Gastroesophageal sphincter (tissue), 4 donors: ENCODE results near the gene ERG. TPM values are rescaled to one million over a fixed set of nuclear protein-coding genes. Genes with fewer than 3 reads are reported as not detected.

ENCODE experiments used
- ATAC-seq: fragments of 150-250 bp; one replicate; pipeline ENCODE4 v1.9.1; 2016; ENCODE audit warnings: mild to moderate bottlenecking, moderate library complexity
- H3K27ac ChIP-seq, 4 donors: fragments of 200-600 bp; sonication (generic) in 3 of 4; 1 replicate in 3 of 4; 2 replicates in 1 of 4; pipeline ENCODE4 v1.5.1; 2016 to 2019
- H3K27me3 ChIP-seq: fragments of 200-600 bp; sonication (generic); one replicate; pipeline ENCODE4 v1.5.1; 2019
- H3K36me3 ChIP-seq, 2 donors: fragments of 200-600 bp; sonication (generic); one replicate each; pipeline ENCODE4 v1.5.1; 2019; ENCODE audit warnings: control low read depth in 1 of 2
- H3K4me1 ChIP-seq, 3 donors: fragments of 200-600 bp; sonication (generic); 1 replicate in 2 of 3; 2 replicates in 1 of 3; pipeline ENCODE4 v1.5.1; 2016 to 2019; ENCODE audit warnings: control low read depth in 2 of 3
- H3K4me3 ChIP-seq, 2 donors: fragments of 200-600 bp; sonication (generic); one replicate each; pipeline ENCODE4 v1.5.1; 2019; ENCODE audit warnings: mild to moderate bottlenecking in 1 of 2, moderate library complexity in 1 of 2
- H3K9me3 ChIP-seq, 3 donors: fragments of 200-600 bp; sonication (generic); one replicate each; pipeline ENCODE4 v1.5.1; 2017 to 2019; ENCODE audit warnings: control low read depth in 2 of 3
- CTCF ChIP-seq, 4 experiments: fragments of 200-600 bp in 2 of 4; fragments of 450-650 bp in 2 of 4; sonication (generic) in 1 of 4; IDR thresholded peaks; one replicate each; pipeline ENCODE4 v1.5.1; 2017 to 2019; ENCODE audit warnings: antibody characterized with exemption in 4 of 4, mild to moderate bottlenecking in 2 of 4, moderate library complexity in 2 of 4
- EP300 ChIP-seq: sonication (generic); formaldehyde crosslinking; IDR thresholded peaks from one replicate; pipeline ENCODE4 v1.6.1; 2017; ENCODE audit warnings: antibody characterized with exemption, mild to moderate bottlenecking
- POLR2A ChIP-seq, 2 donors: fragments of 450-650 bp; IDR thresholded peaks; one replicate each; pipeline ENCODE4 v1.6.1; 2017; ENCODE audit warnings: antibody characterized with exemption in 2 of 2, mild to moderate bottlenecking in 2 of 2, moderate library complexity in 1 of 2
- POLR2AphosphoS5 ChIP-seq: sonication (generic); formaldehyde crosslinking; IDR thresholded peaks from one replicate; pipeline ENCODE4 v1.6.1; 2017; ENCODE audit warnings: antibody characterized with exemption
- whole genome bisulfite sequencing, 2 donors: methylation state at CpG; one replicate each; pipeline ENCODE4 v1.1.5; 2018; ENCODE audit warnings: low coverage in 1 of 2; 5-methylcytosine and 5-hydroxymethylcytosine counted together
- total RNA-seq, 4 donors: library from RNA; depleted of rRNA; stranded (reverse); fragments of >200 nt; gene quantifications; one replicate each; pipeline ENCODE4 v1.1.0, GENCODE V29; 2016

Gene ERG
- total RNA-seq, 4 donors from 2014 or later = 3.3 to 12.4 (median 10.9) TPM

GRCh38 chr21:38467911-38468310 is 30.4 kb downstream of the ERG start:
- no peak for ATAC-seq
- no peak overlapping the region for H3K27ac ChIP-seq
- no peaks in the 10 kb centered on the region for H3K4me1 ChIP-seq
- H3K27me3 ChIP-seq = peaks cover 11% of the 10 kb centered on the region
- 53 to 100% methylated on average over 1 to 3 of the region's 4 CpGs for WGBS, 2 donors
- no peak overlapping the region for H3K4me3 ChIP-seq
- H3K9me3 ChIP-seq = no peaks in the 10 kb centered on the region
- no peaks in the 10 kb centered on the region for H3K36me3 ChIP-seq
- no peak for TF ChIP-seq POLR2AphosphoS5
- no peak for TF ChIP-seq POLR2A (IDR thresholded peaks at IDR 0.05)
- no peak for TF ChIP-seq EP300
- TF ChIP-seq CTCF (IDR thresholded peaks at IDR 0.05) = no peak

GRCh38 chr21:38467374-38467773 is 30.9 kb downstream of the ERG start:
- no peak for ATAC-seq
- H3K4me3 ChIP-seq = no peak overlapping the region
- H3K27ac ChIP-seq = no peak overlapping the region
- H3K36me3 ChIP-seq = no peaks in the 10 kb centered on the region
- TF ChIP-seq POLR2AphosphoS5 (no peak), POLR2A (IDR thresholded peaks at IDR 0.05) (no peak), EP300 (no peak), CTCF (IDR thresholded peaks at IDR 0.05) (no peak)
- H3K9me3 ChIP-seq = no peaks in the 10 kb centered on the region
- H3K4me1 ChIP-seq = no peaks in the 10 kb centered on the region
- H3K27me3 ChIP-seq = peaks cover 7% of the 10 kb centered on the region
- WGBS, 2 donors = 76 to 82% methylated on average over 4 of the region's 4 CpGs

GRCh38 chr21:38460171-38460742 is 38.0 kb downstream of the ERG start:
- peak overlapping the region in 2 of 4 donors; percentile 11 to 64 for H3K27ac ChIP-seq
- no peaks in the 10 kb centered on the region for H3K36me3 ChIP-seq
- H3K4me1 ChIP-seq = no peaks in the 10 kb centered on the region
- ATAC-seq = no peak
- TF ChIP-seq EP300 (no peak), CTCF (IDR thresholded peaks at IDR 0.05) (no peak)
- 38 to 49% methylated on average over 4 to 5 of the region's 6 CpGs for WGBS, 2 donors
- no peak overlapping the region for H3K4me3 ChIP-seq
- H3K9me3 ChIP-seq = no peaks in the 10 kb centered on the region
- peaks cover 15% of the 10 kb centered on the region for H3K27me3 ChIP-seq

GRCh38 chr21:38459490-38459889 is 38.8 kb downstream of the ERG start:
- Histone ChIP-seq H3K27ac (no peak overlapping the region), H3K4me3 (no peak overlapping the region), H3K4me1 (no peaks in the 10 kb centered on the region), H3K27me3 (peaks cover 11% of the 10 kb centered on the region), H3K9me3 (no peaks in the 10 kb centered on the region), H3K36me3 (no peaks in the 10 kb centered on the region)
- no peak for TF ChIP-seq CTCF (IDR thresholded peaks at IDR 0.05)
- TF ChIP-seq POLR2A (IDR thresholded peaks at IDR 0.05) = no peak
- TF ChIP-seq POLR2AphosphoS5 = no peak
- TF ChIP-seq EP300 = no peak
- WGBS, 2 donors = 100% methylated on average over 1 of the region's 1 CpG
- no peak for ATAC-seq

- WGBS, 2 donors = 41% methylated on average over 2 of the region's 4 CpGs; no CpG with 5 or more reads in 1 of the 2 donors
- ATAC-seq = no peak
- Histone ChIP-seq H3K4me1 (no peaks in the 10 kb centered on the region), H3K27me3 (peaks cover 10% of the 10 kb centered on the region), H3K36me3 (no peaks in the 10 kb centered on the region), H3K4me3 (no peak overlapping the region), H3K27ac (no peak overlapping the region), H3K9me3 (no peaks in the 10 kb centered on the region)
- TF ChIP-seq POLR2A (IDR thresholded peaks at IDR 0.05) (no peak), CTCF (IDR thresholded peaks at IDR 0.05) (no peak), POLR2AphosphoS5 (no peak), EP300 (no peak)
These were observed 42.9 kb downstream of the ERG start for GRCh38 chr21:38455403-38455802.
